SKM-1 treated with dmso at 0.1 percent for 144 hours (cell line): Measurements from ENCODE around the gene ZNF581.
A peak's percentile ranks its signal among the peaks of the same experiment; 100 is the strongest.

ENCODE experiments used
- DNase-seq: peaks from one replicate; lab custom pipeline; 2025; ENCODE audit not compliant: unreplicated experiment; lab: John Stamatoyannopoulos, UW

ZNF581 gene

GRCh38 chr19:55625004-55625326 lies 18.5 kb upstream of the ZNF581 start:
- no peak for DNase-seq

- DNase-seq: no peak
These were observed 17.1 kb upstream of the ZNF581 start for GRCh38 chr19:55626350-55626749.

GRCh38 chr19:55632463-55632834 lies 11.0 kb upstream of the ZNF581 start:
- peak; percentile 38 for DNase-seq

GRCh38 chr19:55633861-55634260 lies 9.6 kb upstream of the ZNF581 start:
- no peak for DNase-seq

- no peak for DNase-seq
These were observed 8.1 kb upstream of the ZNF581 start for GRCh38 chr19:55635334-55635717.

- no peak for DNase-seq
These were observed 7.5 kb upstream of the ZNF581 start for GRCh38 chr19:55635856-55636440.

- DNase-seq: no peak
These were observed 6.7 kb upstream of the ZNF581 start for GRCh38 chr19:55636723-55637122.

GRCh38 chr19:55637534-55637933 lies 5.9 kb upstream of the ZNF581 start:
- DNase-seq: no peak

GRCh38 chr19:55638864-55639359 lies 4.5 kb upstream of the ZNF581 start:
- no peak for DNase-seq

GRCh38 chr19:55640043-55640576 lies 3.3 kb upstream of the ZNF581 start:
- DNase-seq: no peak

GRCh38 chr19:55640577-55641425 lies 2.6 kb upstream of the ZNF581 start, which contains the start of gene ZNF580:
ZNF580 (plus strand) TSS chr19:55641002; CDS start chr19:55642509, 1,507 bp downstream.
- no peak for DNase-seq

- no peak for DNase-seq
These were observed 1.9 kb upstream of the ZNF581 start for GRCh38 chr19:55641426-55642152.

GRCh38 chr19:55642153-55643002 lies 1.1 kb upstream of the ZNF581 start:
- DNase-seq: no peak

- no peak for DNase-seq
These were observed 383 bp downstream of the ZNF581 start for GRCh38 chr19:55643887-55644176.

- DNase-seq: no peak
These were observed 863 bp downstream of the ZNF581 start for GRCh38 chr19:55644191-55644833.

GRCh38 chr19:55644842-55645511 lies 1.5 kb downstream of the ZNF581 start:
- no peak for DNase-seq

- no peak for DNase-seq
These were observed 2.0 kb downstream of the ZNF581 start for GRCh38 chr19:55645512-55645881.

- DNase-seq: no peak
These were observed 3.7 kb downstream of the ZNF581 start for GRCh38 chr19:55646889-55647731.
